SKM-1 (cell line): ENCODE results near the gene ADCY9.
A peak's percentile ranks its signal among the peaks of the same experiment; 100 is the strongest.
"Not testable (repeated sequence)": the region's sequence is repeated elsewhere in the genome, so short reads cannot be mapped to it uniquely, and the experiment has no call there.

ENCODE experiments used
- DNase-seq: peaks from one replicate; lab custom pipeline; 2025; ENCODE audit not compliant: unreplicated experiment; lab: John Stamatoyannopoulos, UW

ADCY9 gene

GRCh38 chr16:4038448-4038847 lies 77.8 kb downstream of the ADCY9 start:
- DNase-seq: no peak

GRCh38 chr16:4036952-4037351 lies 79.3 kb downstream of the ADCY9 start:
- not testable (repeated sequence) for DNase-seq

GRCh38 chr16:4034963-4035362 lies 81.3 kb downstream of the ADCY9 start:
- no peak for DNase-seq

DNA sequence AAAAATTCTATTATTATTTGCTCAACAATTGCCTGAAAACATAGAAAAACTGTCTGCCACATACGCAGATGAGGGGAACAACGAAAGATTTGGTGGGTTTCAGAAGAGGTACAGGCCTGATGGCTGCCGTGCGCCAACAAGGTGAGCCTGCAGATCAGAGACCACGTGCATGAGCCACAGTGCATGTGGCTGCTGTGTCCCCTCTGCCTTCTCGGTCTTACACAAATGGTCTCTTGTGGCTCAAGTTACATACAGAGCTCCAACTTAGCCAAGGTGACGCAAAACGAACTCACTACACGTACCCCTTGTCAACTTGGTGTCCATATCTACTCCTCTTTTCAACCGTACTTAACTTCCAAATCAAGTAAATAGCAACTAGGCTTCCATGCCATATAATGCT lies 82.3 kb downstream of the ADCY9 start:
- no peak for DNase-seq

GRCh38 chr16:4032768-4033167 lies 83.5 kb downstream of the ADCY9 start:
- no peak for DNase-seq

DNA sequence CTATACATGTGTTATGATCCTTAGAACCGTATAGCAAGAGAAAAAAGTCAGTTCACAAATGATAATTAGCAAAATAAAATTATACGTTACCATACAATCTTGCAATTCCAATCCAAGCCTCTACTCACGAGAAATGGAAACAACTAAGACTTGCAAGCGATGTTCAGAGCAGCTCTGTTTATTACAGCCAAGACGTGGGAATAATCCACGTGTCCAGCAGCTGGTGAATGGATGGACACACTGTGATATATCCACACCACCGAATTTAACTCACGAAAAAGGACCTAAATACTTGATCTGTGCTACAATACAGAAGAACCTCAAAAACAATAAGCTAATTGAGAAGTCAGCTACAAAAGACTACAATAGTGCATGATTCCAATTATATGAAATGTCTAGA lies 88.1 kb downstream of the ADCY9 start:
- no peak for DNase-seq

- no peak for DNase-seq
Measured at GRCh38 chr16:4026854-4027253, 89.4 kb downstream of the ADCY9 start.

- DNase-seq: no peak
Measured at GRCh38 chr16:4025428-4025827, 90.8 kb downstream of the ADCY9 start.

DNA sequence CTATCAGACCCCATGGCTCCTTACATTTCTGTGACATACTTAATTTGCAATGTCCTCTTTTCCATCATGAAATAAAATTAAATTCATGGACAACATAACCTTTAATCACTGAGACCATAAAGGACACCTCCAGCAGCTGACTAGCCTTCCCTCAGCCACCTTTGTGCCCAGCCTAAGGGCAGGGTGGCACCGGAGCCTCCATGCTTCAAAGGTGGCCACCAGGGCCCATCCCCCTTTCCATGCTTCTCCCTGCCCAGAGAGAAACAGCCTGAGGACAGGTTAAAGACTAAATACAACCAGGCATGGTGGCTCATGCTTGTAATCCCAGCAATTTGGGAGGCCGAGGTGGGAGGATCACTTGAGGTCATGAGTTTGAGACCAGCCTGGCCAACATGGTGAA lies 94.3 kb downstream of the ADCY9 start:
- no peak for DNase-seq

GRCh38 chr16:4021070-4021779 lies 95.0 kb downstream of the ADCY9 start:
- no peak for DNase-seq

GRCh38 chr16:4019371-4019791 lies 96.9 kb downstream of the ADCY9 start:
- DNase-seq: no peak

DNA sequence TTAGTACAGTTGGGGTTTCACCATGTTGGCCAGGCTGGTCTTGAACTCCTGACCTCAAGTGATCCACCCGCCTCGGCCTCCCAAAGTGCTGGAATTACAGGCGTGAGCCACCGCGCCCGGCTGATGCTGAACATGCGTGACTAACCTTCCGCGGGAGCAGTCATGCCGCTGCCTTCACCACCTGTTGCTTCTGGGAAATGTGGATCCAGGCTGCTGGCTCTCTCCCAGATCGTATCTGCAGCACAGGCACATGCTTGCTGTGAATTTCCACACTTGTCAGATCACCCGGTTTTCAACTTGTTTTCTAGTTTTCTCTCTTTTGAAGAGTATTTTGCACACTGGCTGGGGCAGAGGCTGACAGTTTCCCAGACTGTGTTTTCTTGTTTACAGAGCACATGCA lies 97.9 kb downstream of the ADCY9 start:
- DNase-seq: no peak

- DNase-seq: no peak
Measured at GRCh38 chr16:4017807-4018206, 98.4 kb downstream of the ADCY9 start.

- DNase-seq: peak; percentile 64
Measured at GRCh38 chr16:4016658-4017057, 99.6 kb downstream of the ADCY9 start.

DNA sequence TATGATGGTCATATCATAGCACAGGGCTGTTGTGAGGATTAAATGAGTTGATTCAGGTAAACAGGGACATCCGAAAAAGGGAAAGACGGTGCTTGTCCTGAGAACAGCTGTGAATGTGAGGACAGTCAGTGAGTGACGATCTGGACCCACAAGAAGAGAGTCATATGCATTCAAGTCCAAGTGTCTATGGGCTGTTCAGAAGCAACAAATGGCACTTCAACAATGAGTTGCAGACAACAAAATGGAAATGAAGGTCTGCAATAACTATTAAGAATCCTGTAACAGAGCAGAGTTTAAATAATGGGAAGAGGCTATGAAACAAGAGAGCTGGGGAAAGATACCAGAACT lies 100.3 kb downstream of the ADCY9 start:
- no peak for DNase-seq

DNA sequence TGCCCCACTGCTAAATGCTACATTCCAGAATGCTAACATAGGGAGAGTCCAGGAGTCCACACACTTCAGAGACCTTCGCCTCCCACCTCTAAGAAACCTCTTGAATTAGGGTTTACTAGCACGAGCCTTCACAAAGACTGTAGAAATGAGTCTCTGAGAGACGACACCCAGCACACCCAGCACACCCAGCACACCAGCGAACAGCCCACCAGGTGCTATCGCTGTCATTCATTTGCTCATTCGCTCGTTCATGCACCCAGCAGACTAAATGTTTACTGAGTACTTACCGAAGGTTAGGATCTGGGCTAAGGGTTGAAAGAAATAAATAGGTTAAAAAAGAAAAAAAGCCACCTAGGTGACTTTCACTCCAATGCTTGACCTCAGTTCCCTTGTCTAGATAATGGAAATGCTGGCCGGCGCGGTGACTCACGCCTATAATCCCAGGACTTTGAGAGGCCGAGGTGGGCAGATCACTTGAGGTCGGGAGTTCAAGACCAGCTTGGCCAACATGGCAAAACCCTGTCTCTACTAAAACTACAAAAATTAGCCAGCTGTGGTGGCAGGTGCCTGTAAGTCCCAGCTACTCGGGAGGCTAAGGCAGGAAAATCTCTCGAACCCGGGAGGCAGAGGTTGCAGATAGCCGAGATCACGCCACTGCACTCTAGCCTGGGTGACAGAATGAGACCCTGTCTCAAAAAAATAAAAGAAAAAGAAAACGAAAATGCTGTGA lies 100.8 kb downstream of the ADCY9 start:
- DNase-seq: no peak

DNA sequence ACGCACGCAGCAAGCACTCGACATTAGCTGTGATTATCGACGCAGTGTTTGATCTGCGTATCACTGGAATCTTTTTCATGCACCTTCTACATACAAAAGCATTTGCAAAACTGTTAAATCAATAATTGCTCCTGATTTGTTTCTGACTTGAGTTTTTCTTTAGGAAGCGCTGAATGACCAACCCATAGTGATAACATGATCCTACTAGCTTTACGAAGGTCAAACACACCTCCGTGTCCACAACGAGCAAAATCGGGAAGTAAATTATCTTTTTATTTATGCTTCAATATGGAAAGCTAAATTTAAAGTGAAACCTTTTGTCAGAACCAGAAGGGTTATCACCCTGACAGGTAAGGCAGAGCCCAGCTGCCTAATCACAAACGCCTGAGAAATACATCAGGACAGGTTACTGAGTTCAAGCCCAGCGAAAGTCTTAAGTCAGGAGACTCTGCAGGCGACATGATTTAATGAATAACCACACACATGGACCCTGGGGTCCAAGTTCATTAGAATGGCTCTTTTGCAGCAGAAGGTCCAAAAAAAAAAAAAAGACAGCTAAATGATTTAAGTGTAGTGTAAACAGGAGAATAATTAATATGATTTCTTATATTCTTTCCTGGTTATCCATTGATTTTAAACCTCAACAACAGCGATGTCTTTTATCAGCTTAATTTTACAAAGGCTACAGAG lies 104.2 kb downstream of the ADCY9 start:
- no peak for DNase-seq

DNA sequence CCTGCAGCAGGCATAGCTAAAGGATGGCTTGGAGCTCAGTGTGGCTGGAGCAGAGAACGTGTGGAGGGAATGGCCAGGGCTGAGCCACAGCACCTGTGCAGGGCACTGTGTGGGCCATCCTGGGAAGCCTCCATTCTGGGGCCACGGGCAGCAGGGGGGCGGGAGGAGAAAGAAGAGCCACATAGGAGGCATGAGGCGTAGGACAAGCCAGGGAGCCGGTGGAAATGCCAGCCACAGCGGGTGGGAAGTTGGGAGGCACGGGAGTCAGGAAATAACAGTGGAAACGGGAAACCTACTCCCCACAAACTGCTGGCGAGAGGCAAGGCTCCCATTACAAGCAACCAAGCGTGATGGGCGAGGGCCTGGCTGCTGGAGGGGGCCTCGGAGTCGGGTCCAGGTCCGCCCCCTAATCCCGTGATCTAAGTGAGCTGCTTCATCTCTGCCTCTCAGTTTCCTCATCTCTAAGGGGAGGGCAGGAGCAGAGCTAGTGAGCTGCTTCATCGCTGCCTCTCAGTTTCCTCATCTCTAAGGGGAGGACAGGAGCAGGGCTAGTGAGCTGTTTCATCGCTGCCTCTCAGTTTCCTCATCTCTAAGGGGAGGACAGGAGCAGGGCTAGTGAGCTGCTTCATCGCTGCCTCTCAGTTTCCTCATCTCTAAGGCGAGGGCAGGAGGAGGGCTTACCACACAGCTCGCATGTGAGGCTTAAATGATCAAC lies 104.9 kb downstream of the ADCY9 start:
- DNase-seq: no peak

DNA sequence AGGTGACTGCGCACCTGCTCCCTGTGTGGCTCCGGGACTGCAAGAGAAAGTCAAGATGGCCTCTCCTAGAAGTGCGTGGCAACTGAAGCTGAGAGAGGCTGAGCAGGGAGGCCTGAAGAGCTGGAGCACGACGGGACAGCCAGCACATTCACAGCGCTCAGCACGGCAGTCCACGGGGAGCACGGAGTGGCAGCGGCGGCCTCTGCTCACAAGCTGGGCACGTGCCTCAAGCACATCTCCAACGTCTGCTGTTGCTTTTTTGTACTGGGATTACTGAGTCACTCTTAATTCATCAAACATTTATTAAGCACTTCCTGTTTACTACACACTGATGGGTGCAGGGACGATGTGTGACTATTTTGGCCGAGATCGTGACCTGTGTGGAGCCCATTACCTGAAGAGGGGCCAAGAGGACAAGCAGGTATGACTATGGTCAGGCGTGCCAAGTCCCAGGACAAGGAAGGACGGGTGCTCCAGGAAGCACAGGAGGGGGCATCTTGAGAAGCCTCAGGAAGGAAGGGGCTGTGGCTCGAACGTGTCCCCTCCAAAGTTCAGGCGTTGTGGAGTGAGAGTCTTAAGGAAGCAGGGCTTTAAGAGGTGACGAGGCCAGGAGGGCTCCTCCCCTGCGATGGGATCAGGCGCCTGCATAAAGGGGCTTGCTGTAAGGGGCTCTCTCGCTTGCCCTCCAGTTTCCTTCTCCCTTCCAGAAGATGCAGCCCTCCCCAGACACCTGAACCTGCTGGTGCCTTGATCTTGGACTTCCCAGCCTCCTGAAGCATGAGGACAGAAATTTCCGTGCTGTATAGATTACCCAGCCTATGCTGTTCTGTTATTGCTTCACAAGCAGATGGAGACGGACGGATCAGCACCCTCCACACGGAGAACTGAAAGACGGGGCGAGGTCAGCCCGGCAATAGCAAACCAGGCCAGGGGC lies 105.8 kb downstream of the ADCY9 start:
- no peak for DNase-seq

DNA sequence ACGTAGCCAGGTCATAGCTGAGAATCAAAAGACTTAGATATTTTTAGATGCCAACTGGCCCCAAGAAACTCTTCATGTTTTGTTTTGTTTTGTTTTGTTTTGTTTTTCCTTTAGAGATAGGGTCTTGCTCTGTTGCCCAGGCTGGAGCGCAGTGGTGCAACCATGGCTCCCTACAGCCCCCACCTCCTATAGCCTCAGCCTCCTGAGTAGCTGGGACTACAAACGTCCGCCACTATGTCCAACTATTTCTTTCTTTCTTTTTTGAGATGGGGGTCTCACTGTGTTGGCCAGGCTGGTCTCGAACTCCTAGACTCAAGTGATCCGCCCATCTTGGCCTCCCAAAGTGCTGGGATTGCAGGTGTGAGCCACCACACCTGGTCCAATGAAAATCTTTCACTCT lies 107.1 kb downstream of the ADCY9 start:
- DNase-seq: no peak

- no peak for DNase-seq
Measured at GRCh38 chr16:4008116-4008515, 108.1 kb downstream of the ADCY9 start.
